Stimulated activated CD4-positive, alpha-beta T cell treated with anti-CD3 and anti-CD28 coated beads, Interleukin-4, amount 100 ng/mL, for 24 hours (primary cell): Measurements from ENCODE around the gene TAP2.
A peak's percentile ranks its signal among the peaks of the same experiment; 100 is the strongest.

ENCODE experiments used
- DNase-seq: peaks from one replicate; pipeline ENCODE4 v3.0.0-alpha.2; 2020

The TAP2 gene

DNA sequence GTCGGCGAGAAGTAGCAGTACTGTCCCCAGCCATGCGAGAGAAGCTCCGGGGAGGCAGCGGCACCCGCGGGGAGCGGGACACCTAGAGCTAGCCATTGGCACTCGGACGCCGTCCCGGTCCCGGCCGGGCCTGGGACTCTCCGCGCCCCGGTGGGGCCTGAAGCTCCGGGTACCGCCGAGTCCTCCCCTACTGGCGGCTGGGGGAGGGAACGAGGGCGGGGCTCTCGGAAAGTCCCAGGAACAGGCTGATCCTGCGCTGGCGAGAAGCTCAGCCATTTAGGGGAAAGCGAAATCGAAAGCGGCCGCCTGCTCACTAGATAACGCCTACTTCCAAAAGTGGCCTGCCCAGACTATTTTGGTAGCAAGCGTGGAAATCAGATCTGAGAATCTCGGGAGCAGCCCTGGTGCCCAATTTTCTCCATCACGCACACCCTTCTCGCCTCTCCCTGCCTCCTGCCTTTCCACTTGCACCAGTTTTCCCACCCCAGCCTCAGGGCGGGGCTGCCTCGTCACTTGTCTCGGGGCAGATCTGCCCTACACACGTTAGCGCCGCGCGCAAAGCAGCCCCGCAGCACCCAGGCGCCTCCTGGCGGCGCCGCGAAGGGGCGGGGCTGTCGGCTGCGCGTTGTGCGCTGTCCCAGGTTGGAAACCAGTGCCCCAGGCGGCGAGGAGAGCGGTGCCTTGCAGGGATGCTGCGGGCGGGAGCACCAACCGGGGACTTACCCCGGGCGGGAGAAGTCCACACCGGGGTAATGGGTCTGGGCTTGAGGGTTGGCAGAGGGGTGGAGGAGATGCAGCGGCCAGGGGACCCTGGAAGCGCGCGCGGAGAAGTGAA lies 15.2 kb upstream of the TAP2 start, which contains the start of the genes PSMB9 and TAP1:
Gene PSMB9, plus strand, starts transcription at position 652 of the 835 bp plus-strand sequence. Its CDS starts 38 bp downstream, at position 690.
Gene TAP1, minus strand, starts transcription at position 164 of the 835 bp plus-strand sequence. Its CDS starts 68 bp downstream, at position 96.
- DNase-seq, result peak; percentile 97

DNA sequence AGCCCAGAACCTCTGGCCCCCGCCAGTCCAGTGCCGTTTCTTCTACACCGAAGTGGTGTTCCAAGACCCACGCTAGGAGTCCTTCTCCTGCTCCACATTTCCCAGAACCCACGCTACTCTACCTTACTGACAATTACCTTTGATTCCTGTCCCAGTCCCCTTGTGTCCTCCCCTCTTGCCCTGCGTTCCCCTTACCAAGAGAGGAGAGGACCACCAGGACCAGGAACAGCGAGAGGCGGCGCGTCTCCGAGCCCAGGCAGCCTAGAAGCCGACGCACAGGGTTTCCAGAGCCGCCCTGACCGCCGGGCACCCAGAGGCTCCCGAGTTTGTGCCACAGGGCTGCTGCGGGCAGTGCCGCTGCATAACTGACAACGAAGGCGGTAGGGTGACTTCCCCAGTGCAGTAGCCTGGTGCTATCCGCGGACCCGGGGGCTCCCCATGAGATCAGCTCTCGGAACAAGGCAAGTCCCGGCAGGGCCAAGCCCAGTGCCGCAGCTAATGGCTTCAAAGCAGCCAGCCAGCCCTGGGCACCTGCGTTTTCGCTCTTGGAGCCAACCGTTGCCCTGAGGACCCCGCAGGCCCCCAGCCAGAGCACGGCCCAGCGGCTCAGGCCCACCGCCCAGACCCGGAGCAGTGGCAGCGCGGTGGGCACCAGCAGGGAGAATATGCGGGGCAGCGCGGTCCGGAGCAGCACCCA lies 14.5 kb upstream of the TAP2 start:
- DNase-seq, result peak; percentile 65

DNA sequence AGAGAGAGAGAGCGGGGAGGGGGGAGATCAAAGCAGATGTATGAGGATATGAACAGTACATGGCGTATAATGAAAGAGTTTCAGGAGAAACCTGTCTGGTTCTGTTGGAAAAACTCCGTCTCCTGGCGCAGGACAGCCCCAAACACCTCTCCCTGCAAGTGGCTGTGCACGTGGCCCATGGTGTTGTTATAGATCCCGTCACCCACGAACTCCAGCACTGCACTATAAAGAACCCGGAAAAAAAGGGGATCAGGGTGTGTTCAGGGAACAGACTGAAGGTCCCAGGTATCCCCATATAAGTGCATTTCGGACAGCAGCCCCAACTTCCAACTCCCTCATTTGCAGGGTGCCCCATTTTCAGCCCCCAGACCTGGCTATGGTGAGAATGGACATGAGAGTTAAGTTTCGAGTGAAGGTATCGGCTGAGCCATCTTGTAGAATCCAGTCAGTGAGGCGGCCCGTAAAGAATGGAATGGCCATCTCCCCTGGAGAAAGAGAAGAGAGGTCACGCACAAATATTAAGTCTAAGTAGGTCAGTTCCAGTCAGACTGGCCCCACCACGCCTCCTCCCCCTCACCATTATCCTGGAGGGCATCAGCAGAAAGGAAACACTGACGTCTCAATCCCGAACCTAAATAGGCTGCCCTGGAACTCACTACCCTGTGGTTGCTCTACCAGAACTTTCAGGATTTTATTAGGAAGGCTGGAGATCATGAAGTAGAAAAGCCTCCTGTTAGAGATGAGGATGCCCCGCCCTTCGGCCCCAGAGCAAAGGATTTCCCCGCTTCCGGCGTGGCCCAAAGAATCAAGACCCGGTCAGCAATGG lies 13.7 kb upstream of the TAP2 start:
- peak; percentile 42 for DNase-seq

- DNase-seq, result no peak
Observed at GRCh38 chr6:32851025-32851424, 12.5 kb upstream of the TAP2 start.

- no peak for DNase-seq
Observed at GRCh38 chr6:32849126-32849525, 10.6 kb upstream of the TAP2 start.

DNA sequence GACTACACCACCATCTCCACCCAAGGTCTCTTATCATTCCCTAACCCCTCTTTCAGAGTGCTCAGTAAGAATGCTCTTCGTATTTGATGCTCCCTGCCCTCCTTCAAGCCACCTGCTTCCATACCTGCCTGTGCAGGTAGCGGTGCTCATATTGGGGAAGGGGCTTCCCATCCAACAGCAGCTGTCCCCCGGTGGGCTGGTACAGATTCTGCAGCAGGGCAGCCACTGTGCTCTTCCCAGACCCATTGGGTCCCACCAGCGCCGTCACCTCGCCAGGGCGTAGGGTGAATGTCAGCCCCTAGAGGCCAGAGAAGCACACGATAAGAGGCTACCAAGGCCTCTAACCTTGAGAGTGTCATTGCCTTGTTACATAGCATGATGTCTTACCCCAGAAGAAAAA lies 9.3 kb upstream of the TAP2 start:
- DNase-seq, result no peak

DNA sequence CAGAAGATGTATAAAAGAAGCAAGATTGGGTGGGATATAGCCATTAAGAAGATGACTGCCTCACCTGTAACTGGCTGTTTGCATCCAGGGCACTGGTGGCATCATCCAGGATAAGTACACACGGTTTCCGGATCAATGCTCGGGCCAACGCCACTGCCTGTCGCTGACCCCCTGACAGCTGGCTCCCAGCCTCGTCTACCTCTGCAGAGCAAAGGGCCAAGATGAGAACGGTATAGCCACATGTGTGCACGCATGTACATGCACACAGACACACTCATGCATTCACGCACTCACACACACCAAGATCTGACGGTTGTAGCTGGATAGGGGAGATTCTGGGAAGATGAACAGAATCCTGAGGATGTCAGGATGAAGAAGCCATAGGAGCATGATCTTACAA lies 8.5 kb upstream of the TAP2 start:
- DNase-seq, result no peak

GRCh38 chr6:32845384-32845884 lies 6.9 kb upstream of the TAP2 start:
- peak; percentile 41 for DNase-seq

- DNase-seq, result no peak
Observed at GRCh38 chr6:32844839-32845383, 6.4 kb upstream of the TAP2 start.

DNA sequence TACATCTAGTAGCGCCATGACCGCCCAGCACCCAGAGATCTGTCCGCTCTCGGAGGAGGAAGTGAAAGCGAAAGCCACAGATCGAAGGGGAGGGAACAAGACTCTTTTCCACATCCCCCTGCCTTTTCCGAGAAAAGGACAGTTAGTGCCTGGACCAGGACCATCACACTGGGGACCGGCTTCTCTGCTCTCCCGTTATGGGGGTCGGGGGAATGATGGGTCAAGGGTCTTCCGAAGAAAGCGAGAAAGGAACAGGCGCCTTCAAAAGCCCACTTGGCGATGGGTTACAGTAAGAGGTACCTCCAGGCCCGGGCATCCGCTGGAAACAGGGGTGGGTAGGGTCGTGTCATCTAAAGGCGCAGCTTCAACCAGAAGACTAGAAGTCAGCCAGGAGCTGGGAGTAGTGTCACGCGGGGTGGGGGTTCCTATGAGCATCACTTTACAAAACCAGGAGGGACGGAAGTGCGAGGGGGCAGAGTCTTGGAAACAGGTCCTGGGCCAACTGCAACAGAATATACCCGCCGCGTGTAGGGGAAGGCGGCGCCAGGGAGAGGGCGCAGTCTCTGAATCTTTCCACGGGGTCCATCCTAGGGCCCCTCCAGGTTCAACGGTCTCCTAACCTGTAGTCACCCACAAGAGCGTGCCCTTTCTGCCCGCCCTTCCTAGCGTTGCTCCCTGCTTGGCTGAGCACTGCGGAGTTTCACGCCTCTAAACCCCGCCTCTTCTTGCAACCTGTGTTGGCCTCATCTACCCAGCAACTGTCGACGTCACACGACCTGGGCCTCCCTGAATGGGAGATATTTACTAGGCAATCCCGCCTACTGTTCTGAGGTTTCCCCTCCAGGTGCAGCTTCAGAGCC lies 5.7 kb upstream of the TAP2 start, which contains the start of gene PSMB8:
Gene PSMB8, minus strand, starts transcription at position 69 of the 860 bp plus-strand sequence. Its CDS starts 51 bp downstream, at position 18.
- DNase-seq, result peak; percentile 99

- DNase-seq, result no peak
Observed at GRCh38 chr6:32843331-32843978, 4.9 kb upstream of the TAP2 start.

DNA sequence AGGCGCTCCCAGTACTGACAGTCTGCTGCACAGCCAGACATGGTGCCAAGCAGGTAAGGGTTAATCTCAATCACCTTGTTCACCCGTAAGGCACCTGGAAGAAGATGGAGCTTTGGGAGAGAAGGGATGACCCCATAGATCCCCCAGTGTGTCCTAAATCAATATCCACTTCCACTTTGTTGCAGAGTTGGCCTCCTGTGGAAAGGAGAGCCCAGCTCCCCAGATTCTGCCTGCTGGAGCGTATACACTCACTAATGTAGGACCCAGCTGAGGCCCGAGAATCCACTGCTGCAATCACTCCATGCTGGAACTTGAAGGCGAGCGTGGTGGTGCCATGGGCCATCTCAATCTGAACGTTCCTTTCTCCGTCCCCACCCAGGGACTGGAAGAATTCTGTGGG lies 4.2 kb upstream of the TAP2 start:
- DNase-seq, result no peak

DNA sequence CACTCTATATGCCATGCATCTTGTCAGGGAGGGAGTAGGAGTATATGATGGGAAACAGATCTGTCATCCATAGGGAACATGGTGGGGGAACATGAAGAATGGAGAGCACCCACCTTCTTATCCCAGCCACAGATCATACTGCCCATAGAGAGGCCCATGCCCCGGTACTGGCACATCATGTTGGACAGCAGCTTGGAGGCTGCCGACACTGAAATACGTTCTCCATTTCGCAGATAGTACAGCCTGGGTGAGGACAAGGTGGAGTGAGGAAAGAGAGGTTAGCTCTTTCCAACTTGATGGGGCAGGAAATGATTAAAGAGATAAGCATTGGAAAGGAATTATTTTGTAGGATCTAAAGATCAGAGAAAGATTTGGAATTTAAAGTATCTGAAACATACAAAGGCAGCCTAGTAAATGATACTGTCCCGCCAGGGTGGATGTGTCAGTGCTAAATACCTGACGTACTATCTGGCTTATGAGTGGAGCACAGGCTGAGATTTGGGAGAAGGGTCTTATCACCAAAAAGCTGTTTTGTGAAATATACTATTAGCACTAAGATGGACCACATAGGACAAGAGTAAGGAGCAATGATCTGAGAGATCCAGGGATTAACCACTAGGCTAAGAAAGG lies 3.6 kb upstream of the TAP2 start:
- DNase-seq, result no peak

GRCh38 chr6:32840604-32841246 lies 2.2 kb upstream of the TAP2 start:
- DNase-seq, result no peak

DNA sequence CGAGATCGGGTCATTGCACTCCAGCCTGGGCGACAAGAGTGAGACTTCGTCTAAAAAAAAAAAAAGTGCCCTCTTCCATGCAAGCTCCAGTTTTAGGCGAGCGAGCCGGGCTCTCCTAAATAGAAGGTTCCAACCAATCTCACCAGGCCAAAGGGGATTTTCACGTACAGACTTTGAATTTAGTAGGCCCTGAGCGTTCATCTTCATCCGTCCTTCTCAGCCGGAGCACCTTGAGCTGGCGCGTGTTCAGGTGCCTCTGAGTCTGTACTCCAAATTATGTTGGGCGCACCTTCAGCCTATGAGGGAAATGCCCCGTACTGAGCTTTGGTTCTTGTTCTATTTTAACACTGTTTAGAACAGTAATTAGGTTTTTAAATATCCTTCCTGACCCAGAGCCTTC lies 817 bp upstream of the TAP2 start:
- no peak for DNase-seq

DNA sequence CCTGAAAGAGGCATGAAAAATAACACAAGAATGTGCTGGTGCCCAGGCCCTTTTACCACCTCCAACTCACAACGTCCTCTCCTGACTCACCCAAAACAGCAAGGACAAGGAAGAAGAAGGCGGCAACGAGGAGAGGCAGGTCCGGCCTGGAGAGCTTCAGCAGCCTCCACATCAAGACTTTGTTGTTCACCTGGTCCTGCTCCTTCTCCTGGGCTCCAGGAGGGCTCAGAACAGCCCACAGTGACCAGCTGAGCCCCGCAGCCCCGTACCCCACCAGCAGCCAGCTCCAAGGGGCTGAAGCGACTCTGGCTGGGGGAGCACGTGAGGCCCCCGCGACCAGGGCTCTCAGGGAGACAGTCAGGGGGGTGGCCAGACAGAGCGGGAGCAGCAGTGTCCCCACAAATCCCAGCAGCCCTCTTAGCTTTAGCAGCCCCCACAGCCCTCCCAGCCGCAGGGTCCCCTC lies 857 bp downstream of the TAP2 start:
- no peak for DNase-seq

DNA sequence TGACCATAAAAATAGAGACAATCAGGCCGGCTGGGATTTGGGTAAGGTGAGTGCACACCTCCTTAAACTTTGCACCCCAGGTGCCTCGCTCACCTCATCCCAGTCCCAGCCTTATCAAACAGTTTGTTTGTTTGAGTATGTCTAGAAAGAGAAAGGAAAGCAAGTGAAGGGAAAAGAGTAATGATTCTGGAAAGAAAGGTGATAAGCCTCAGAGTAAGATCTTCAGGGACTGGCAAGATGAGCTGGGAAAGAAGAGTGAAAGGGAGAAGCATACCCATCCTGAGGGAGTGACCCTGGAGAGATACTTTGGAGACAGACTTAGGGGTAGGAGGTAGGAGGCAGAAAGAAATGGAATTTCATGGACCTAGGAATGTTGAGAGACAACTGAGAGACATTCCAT lies 1.7 kb downstream of the TAP2 start:
- DNase-seq, result no peak

- DNase-seq, result no peak
Observed at GRCh38 chr6:32835167-32835893, 3.2 kb downstream of the TAP2 start.

DNA sequence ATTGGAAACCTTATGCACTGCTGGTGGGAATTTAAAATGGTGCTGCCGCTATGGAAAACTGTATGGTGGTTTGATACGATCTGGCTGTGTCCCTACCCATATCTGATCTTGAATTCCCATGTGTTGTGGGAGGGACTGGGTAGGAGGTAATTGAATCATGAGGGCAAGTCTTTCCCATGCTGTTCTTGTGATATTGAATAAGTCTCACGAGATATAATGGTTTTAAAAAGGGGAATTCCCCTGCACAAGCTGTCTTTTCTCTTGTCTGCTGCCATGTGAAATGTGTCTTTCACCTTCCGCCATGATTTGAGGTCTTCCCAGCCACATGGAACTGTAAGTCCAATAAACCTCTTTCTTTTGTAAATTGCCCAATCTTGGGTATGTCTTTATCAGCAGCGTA lies 4.9 kb downstream of the TAP2 start:
- DNase-seq, result no peak
